T-helper 2 cell treated with Interferon-gamma antibody and Interleukin-4, amounts not matched to agents 5 μg/mL and 100 μg/mL, for 36 hours (primary cell): ENCODE measurements around the gene GRK4.
"Not testable (repeated sequence)": the region's sequence is repeated elsewhere in the genome, so short reads cannot be mapped to it uniquely, and the experiment has no call there.

Source experiments
- DNase-seq: peaks from one replicate; pipeline ENCODE4 v3.0.0; 2021; ENCODE audit warnings: low spot score
- H3K27ac Mint-ChIP-seq: one replicate; pipeline ENCODE4 v1.8.0; 2021; ENCODE audit warnings: mild to moderate bottlenecking, mixed read lengths
- H3K27me3 Mint-ChIP-seq: one replicate; pipeline ENCODE4 v1.8.0; 2021; ENCODE audit warnings: low read depth, mixed read lengths
- H3K36me3 Mint-ChIP-seq: one replicate; pipeline ENCODE4 v1.8.0; 2021; ENCODE audit warnings: low read depth, mixed read lengths
- H3K4me1 Mint-ChIP-seq: one replicate; pipeline ENCODE4 v1.8.0; 2021; ENCODE audit warnings: low read depth, mixed read lengths
- H3K4me3 Mint-ChIP-seq: one replicate; pipeline ENCODE4 v1.8.0; 2022; ENCODE audit warnings: mild to moderate bottlenecking, moderate library complexity, mixed read lengths
- H3K9me3 Mint-ChIP-seq: one replicate; pipeline ENCODE4 v1.8.0; 2021; ENCODE audit warnings: mixed read lengths

Gene GRK4

GRCh38 chr4:2934077-2934812, 29.1 kb upstream of the GRK4 start:
- Mint-ChIP-seq H3K4me3 (peak overlapping the region; percentile 90), H3K27ac (peak overlapping the region; percentile 65), H3K4me1 (peaks cover 35% of the 10 kb centered on the region), H3K9me3 (no peaks in the 10 kb centered on the region), H3K27me3 (no peaks in the 10 kb centered on the region), H3K36me3 (peaks cover 47% of the 10 kb centered on the region)
- peak; percentile 39 for DNase-seq

DNA sequence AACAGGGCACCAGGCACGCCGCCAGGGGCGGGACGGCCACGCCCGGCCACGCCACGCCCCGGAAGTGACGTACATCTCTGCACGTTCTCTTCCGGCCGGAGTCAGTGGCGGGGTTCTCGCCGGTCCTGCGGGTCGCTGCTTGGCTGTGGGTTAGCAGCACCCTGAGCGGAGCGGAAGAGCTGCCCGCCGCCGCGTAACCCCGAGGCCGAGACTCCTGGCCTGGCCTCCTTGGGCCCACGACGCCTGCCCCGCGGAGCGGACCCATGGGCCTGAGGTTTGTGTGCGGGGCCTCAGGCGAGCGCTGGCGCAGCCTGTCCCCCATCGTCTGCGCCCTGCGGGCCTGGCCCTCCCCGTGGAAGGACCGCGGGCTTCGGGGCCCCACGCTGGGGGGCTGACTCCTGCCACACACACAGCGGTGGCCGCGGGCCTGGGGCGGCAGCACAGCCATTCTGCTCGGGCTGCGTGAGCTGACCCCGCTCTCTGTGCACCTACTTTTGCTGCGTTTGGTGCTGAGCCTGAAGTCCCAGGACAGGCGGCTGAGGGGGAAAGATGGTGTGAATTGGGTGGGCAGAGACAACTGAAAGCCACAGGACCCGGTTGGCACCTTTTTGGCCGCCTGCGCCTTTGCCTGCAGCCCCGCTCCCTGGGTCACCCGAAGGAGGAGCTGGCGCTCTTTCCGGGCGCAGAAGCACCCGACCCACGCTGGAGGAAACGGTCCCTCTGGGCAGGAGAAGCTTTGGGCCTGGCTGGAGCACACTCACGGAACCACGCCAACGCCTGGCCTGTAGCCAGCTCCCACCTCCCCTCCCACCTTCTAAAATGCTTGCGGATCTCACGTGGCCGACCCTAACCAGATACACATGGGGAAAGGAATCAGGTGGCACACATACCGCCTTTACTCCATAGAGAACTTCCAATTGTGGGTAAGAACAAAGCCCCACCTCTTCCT, 28.3 kb upstream of the GRK4 start:
- H3K27me3 Mint-ChIP-seq: no peaks in the 10 kb centered on the region
- peak; percentile 95 for DNase-seq
- no peaks in the 10 kb centered on the region for H3K9me3 Mint-ChIP-seq
- H3K4me3 Mint-ChIP-seq: peak overlapping the region; percentile 90
- H3K4me1 Mint-ChIP-seq: peaks cover 35% of the 10 kb centered on the region
- H3K36me3 Mint-ChIP-seq: peaks cover 48% of the 10 kb centered on the region
- peak overlapping the region; percentile 91 for H3K27ac Mint-ChIP-seq

DNA sequence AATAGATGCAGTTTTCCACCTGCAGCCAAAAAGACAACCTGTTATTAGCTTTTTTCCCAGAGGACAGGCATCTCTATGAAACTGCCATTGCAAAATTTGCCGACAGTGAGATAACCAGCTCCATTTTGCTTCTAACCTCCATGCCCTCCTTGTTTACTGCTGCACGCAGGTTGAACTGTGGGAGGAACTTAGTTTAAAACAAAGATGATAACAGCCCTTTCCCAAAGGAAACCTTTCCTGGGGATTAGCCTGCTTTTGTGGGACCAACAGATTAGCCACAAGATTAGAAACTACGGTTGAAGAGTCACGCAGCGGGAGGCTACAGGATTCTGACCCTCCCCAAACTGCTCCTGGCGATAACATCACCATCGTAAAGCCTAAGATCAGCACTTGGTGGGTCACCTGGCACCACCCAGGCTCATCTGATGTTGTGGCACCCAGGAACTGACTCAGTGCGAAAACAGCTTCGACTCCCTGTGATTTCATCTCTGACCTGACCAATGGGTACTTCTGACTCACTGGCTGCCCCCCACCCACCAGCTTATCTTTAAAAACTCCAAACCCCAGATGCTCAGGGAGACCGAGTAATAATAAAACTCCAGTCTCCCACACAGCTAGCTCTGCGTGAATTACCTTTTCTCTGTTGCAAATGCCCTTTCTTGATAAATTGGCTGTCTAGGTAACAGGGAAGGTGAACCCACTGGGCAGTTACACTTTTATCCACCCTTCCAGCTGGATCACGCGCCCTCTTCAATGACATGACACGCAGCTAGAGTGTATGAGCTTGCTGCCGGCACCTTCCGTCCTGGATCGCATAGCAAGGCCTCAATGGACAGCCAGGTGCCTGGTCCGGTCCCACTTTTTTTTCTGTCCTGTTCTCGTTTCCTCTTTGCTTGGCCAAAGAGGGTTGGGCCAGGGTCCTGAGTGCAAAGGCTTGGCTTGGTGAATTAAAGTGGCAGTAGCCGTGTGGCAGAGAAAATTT, 27.3 kb upstream of the GRK4 start:
- Mint-ChIP-seq H3K9me3 (no peaks in the 10 kb centered on the region), H3K27ac (peak overlapping the region; percentile 91), H3K4me1 (peaks cover 35% of the 10 kb centered on the region), H3K4me3 (peak overlapping the region; percentile 90), H3K27me3 (no peaks in the 10 kb centered on the region), H3K36me3 (peaks cover 51% of the 10 kb centered on the region)
- DNase-seq: peak; percentile 91

- H3K36me3 Mint-ChIP-seq: peaks cover 49% of the 10 kb centered on the region
- no peaks in the 10 kb centered on the region for H3K27me3 Mint-ChIP-seq
- peak overlapping the region; percentile 90 for H3K4me3 Mint-ChIP-seq
- no peaks in the 10 kb centered on the region for H3K9me3 Mint-ChIP-seq
- peak overlapping the region; percentile 91 for H3K27ac Mint-ChIP-seq
- DNase-seq: peak; percentile 70
- H3K4me1 Mint-ChIP-seq: peaks cover 33% of the 10 kb centered on the region
Observed at GRCh38 chr4:2936773-2937145, 26.6 kb upstream of the GRK4 start.

- peak overlapping the region; percentile 90 for H3K4me3 Mint-ChIP-seq
- H3K27me3 Mint-ChIP-seq: no peaks in the 10 kb centered on the region
- DNase-seq: no peak
- H3K4me1 Mint-ChIP-seq: peaks cover 28% of the 10 kb centered on the region
- H3K9me3 Mint-ChIP-seq: no peaks in the 10 kb centered on the region
- H3K27ac Mint-ChIP-seq: peak overlapping the region; percentile 91
- H3K36me3 Mint-ChIP-seq: peaks cover 48% of the 10 kb centered on the region
Observed at GRCh38 chr4:2937146-2937857, 26.1 kb upstream of the GRK4 start.

- peaks cover 28% of the 10 kb centered on the region for H3K4me1 Mint-ChIP-seq
- H3K9me3 Mint-ChIP-seq: no peaks in the 10 kb centered on the region
- no peaks in the 10 kb centered on the region for H3K27me3 Mint-ChIP-seq
- no peak overlapping the region for H3K4me3 Mint-ChIP-seq
- H3K36me3 Mint-ChIP-seq: peaks cover 52% of the 10 kb centered on the region
- DNase-seq: no peak
- H3K27ac Mint-ChIP-seq: no peak overlapping the region
Observed at GRCh38 chr4:2937986-2938385, 25.4 kb upstream of the GRK4 start.

DNA sequence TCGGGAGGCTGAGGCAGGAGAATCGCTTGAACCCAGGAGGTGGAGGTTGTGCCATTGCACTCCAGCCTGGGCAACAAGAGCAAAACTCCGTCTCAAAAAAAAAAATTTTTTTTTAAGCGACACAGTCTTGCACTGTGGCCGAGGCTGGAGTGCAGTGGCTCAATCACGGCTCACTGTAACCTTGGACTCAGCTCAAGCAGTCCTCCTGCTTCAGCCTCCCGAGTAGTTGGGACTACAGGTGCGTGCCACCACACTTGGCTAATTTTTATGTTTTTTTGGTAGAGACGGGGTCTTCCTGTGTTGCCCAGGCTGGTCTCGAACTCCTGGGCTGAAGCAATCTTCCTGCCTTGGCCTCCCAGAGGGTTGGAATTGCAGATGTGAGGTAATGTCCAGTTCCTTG, 25.0 kb upstream of the GRK4 start:
- H3K9me3 Mint-ChIP-seq, DNase-seq, H3K27me3 Mint-ChIP-seq, H3K4me3 Mint-ChIP-seq, H3K27ac Mint-ChIP-seq: not testable (repeated sequence)
- peaks cover 52% of the 10 kb centered on the region for H3K36me3 Mint-ChIP-seq
- H3K4me1 Mint-ChIP-seq: peaks cover 24% of the 10 kb centered on the region

GRCh38 chr4:2938906-2939305, 24.5 kb upstream of the GRK4 start:
- DNase-seq: no peak
- Mint-ChIP-seq H3K9me3 (no peaks in the 10 kb centered on the region), H3K4me3 (no peak overlapping the region), H3K36me3 (peaks cover 54% of the 10 kb centered on the region), H3K27me3 (no peaks in the 10 kb centered on the region), H3K4me1 (peaks cover 23% of the 10 kb centered on the region), H3K27ac (peak overlapping the region; percentile 11)

GRCh38 chr4:2939383-2940243, 23.8 kb upstream of the GRK4 start:
- H3K4me1 Mint-ChIP-seq: peaks cover 23% of the 10 kb centered on the region
- H3K27me3 Mint-ChIP-seq: no peaks in the 10 kb centered on the region
- no peaks in the 10 kb centered on the region for H3K9me3 Mint-ChIP-seq
- H3K36me3 Mint-ChIP-seq: peaks cover 59% of the 10 kb centered on the region
- H3K4me3 Mint-ChIP-seq: no peak overlapping the region
- H3K27ac Mint-ChIP-seq: peak overlapping the region; percentile 11
- DNase-seq: no peak

DNA sequence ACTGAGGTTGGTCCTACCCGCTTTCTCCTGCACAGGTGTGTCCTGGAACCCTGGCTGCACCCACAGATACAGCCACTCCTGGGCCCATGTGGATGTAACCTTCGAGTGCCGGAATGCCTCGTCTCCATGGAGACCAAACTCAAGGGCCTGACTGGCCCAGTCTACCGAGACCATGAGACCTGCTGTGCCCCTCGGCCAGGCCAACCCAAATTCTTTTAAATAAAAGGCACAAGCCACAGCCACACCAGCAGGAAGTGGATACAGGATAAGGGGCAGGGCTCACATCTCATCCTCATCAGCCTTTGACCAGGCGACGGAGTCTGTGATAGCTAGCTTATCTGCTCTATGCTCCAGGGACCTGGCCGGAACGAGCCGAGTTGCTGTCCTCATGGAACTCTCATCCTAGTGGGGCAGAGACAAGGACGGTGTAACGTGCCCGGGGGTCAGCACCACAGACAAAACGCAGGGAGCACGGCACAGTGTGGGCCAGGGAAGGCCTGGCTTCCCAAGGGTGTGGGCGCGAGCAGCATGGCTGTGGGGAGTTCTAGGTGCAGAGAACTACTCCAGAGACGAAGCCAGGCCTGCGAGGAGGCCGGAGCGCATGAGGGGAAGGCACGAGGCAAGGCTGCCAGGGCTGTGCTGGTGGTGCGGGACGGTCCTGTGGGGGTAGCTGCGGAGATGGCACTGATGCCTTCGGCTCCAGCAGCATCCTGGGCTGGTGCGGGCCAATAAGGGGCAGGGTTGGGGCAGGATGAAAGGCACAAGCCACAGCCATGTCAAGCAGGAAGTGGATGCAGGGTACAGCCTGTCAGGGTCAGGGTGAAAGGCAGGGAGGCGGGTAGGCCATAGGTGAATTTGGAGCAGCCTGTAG, 22.9 kb upstream of the GRK4 start:
- Mint-ChIP-seq H3K27me3 (no peaks in the 10 kb centered on the region), H3K4me1 (peaks cover 21% of the 10 kb centered on the region), H3K4me3 (no peak overlapping the region), H3K27ac (peak overlapping the region; percentile 49), H3K36me3 (peaks cover 61% of the 10 kb centered on the region), H3K9me3 (no peaks in the 10 kb centered on the region)
- no peak for DNase-seq

DNA sequence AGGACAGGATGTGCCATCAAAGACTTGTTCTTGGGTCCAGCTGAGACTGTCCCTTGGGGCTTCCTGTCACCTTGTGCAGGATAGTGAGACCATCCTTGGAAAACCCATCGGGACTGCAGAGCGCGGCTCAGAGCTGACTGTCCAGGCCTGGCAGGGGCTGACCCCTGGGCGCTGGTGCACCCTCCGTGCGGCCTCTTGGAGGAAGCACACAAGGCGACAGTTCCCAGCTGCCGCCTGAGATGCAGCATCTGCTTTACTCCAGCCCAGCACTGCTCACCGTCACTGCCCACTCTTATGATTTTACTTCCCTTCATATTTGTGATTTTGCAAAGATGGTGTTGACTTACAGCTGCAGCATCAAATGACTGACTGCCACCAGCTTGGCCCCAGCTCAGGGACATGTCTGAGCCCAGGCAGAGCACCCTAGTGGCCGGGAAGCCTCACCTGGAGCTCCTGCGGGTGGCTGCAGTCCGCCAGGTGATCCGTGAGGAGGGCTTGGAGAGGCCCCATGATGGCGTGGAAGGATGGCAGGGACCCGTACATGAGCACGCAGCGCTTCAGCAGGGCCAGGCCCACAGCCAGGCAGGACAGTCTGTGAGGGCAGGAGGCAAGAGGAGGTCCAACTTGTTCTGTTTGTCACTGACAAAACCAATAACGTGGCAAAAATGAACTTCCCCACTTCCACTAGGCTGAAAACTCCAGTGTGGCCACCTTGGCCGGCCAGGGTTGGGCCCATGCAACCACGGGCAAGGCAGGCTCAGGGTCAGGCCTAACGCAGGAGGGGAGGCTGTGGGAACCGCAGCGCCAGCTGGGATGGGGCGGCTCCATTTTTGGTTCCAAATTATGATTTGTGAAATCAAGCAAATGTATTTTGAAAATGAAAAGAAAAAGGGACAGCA, 22.0 kb upstream of the GRK4 start:
- DNase-seq: no peak
- H3K9me3 Mint-ChIP-seq: no peaks in the 10 kb centered on the region
- H3K36me3 Mint-ChIP-seq: peaks cover 65% of the 10 kb centered on the region
- H3K27me3 Mint-ChIP-seq: no peaks in the 10 kb centered on the region
- H3K4me3 Mint-ChIP-seq: no peak overlapping the region
- H3K4me1 Mint-ChIP-seq: peaks cover 12% of the 10 kb centered on the region
- no peak overlapping the region for H3K27ac Mint-ChIP-seq
